T-helper 2 cell treated with Interferon-gamma antibody and Interleukin-4, amounts not matched to agents 100 ng/mL and 5 ng/mL, for 36 hours (primary cell): ENCODE data around the gene PICK1. TPM values are rescaled to one million over a fixed set of nuclear protein-coding genes. Genes with fewer than 3 reads are reported as not detected.

Experiments used
- intact Hi-C: fragments of 100-400 bp; cut with micrococcal nuclease; formaldehyde crosslinking; loops from one replicate; pipeline ENCODE4 v1.15.1; 2023
- total RNA-seq: library from RNA; stranded (reverse); gene quantifications from 2 replicates; pipeline ENCODE4 v1.2.3, GENCODE V29; 2022

The PICK1 gene
- total RNA-seq, 1 donor from 2014 or later, result 10.0 TPM

GRCh38 chr22:38086001-38086845 lies 29.0 kb downstream of the PICK1 start:
- intact Hi-C loops, result no loop called here

DNA sequence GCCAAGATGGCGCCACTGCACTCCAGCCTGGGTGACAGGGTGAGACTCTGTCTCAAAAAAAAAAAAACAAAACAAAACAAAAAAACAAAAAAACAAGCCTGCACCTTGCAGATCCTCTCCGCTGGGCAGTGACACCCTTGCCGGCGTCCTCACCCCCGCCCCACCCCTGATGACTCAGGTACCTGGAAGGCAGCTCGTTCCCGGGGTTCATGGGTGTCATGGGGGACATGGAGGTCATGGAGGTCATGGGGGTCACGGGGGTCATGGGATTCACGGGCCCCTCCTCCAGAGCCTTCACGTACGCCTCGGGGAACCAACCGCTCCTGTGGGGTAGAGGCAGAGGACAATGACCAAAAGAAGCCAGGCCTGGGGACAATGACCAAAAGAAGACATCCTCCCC lies 29.7 kb downstream of the PICK1 start:
- intact Hi-C loops, result no loop called here

DNA sequence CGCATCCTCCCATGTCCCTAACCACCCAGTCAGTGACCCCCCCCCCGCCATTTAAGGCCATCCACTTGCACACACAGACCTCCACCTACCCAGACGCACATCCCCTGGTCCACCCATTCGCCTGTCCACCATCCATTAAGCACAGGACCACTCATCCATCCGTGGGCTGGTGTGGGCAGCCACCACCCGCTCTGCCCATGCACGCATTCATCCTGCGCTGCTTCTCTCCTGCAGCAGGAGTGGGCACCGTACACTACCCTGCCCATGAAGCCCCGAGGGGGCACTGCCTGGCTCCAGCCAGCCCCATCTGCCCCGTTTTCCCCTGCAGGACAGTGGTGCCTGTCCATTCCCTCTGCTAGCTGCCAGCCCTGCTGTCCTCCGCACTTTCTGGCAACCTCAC lies 30.7 kb downstream of the PICK1 start:
- intact Hi-C loops, result no loop called here

DNA sequence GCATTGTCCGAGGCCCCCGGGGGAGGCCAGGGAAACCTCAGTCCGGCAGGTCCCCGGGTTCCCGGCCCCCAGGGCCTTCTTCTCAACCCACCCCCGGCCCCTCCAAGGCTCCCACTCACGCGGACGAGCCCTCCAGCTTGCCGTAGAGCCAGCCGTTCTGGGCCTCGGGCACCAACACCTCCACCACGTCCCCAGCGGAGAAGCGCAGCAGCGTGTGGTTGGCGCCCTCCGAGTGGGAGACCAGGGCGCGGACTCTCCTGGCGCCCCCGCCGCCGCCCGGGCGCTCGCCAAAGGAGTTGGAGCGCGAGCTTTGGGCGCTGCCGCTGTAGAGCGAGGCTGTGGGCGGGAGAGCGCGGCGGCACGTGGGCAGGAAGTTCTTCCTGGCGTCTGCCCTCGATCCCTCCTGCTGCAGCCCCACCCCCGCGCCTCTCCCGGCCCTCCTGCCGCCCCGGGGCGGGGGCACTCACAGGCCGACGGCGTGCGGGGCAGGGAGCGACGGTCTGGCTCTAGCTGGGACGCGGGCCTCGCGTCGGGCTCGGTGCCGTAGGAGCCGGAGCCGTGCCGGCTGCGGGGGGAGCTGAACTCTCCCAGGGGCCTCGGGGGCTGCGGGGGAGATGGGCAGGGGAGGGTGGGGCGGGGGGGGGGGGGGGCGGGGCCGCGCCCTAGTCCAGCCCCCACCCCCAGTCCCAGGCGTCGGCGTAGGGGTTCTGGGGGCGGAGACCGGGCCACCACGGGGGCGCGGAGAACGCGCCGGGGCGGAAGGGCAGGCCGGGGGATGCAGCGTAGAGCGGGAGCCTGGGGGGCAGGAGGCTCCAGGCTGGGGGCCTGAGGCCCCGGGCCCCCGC lies 31.6 kb downstream of the PICK1 start:
- intact Hi-C loops, result no loop called here

GRCh38 chr22:38089474-38089851 lies 32.3 kb downstream of the PICK1 start:
- intact Hi-C loops, result no loop called here

DNA sequence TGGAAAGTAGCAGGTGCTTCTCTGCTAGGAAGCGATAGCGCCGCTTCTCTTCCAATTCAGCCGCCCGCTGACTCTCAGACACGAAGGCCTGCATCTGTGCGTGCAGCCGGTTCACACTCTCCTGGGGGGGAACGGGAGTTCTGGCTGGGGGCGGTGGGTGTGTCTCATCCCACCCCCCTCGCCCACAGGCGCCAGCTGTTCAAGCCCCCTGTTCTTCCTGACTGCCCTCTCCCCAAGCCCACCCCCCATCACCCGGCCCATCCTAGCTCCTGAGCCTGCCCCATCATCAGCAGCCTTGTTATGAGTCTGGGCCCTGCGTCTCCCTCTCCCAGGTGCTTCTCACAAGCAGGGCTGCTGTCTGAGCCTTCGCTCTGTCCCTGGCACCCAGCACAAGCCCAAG lies 39.9 kb downstream of the PICK1 start:
- intact Hi-C loops, result no loop called here

DNA sequence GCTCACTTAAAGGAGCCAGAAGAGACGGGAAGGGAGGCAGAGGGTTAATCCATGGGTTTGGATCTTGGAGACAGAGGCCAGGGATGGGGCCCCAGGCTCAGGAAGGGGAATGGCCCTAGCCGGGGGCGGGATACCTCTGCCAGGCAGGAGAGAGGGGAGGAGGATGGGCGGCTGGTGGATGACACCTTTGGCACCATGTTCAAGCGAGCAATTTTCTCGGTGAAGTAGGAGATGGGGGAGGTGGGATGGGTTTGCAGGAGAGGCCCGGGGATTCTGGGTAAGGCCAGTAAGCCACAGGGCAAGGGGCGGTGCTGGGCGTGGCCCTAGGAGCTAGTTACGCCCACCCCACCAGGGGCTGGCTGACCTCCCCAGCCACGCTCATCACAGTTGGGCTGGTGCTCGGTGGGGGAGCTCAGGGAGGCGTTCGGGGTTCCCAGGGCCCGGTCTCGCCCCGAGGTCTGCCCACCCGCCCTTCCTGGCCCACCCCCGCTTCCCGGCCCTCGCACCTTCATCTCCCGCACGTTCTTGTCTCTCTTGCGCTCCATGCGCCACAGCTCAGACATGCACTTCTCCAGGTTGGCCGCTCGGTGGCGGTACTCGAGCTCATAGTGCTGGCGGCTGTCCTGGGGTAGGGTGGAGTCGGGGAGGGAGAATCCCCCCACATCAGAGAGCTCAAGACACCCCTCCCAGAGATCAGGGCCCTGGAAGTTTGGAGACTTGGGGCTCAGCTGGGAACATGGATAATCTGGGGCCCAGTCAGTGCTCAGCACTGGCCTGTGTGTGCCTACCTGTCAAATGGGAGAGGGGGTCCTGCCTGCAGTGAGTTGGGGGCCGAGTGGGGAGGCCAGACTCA lies 40.6 kb downstream of the PICK1 start:
- intact Hi-C loops, result no loop called here

- intact Hi-C loops, result no loop called here
Measured at GRCh38 chr22:38098410-38099249, 41.4 kb downstream of the PICK1 start.

GRCh38 chr22:38103641-38104040 lies 46.4 kb downstream of the PICK1 start:
- intact Hi-C loops, result no loop called here

- intact Hi-C loops, result no loop called here
Measured at GRCh38 chr22:38104084-38104483, 46.9 kb downstream of the PICK1 start.

DNA sequence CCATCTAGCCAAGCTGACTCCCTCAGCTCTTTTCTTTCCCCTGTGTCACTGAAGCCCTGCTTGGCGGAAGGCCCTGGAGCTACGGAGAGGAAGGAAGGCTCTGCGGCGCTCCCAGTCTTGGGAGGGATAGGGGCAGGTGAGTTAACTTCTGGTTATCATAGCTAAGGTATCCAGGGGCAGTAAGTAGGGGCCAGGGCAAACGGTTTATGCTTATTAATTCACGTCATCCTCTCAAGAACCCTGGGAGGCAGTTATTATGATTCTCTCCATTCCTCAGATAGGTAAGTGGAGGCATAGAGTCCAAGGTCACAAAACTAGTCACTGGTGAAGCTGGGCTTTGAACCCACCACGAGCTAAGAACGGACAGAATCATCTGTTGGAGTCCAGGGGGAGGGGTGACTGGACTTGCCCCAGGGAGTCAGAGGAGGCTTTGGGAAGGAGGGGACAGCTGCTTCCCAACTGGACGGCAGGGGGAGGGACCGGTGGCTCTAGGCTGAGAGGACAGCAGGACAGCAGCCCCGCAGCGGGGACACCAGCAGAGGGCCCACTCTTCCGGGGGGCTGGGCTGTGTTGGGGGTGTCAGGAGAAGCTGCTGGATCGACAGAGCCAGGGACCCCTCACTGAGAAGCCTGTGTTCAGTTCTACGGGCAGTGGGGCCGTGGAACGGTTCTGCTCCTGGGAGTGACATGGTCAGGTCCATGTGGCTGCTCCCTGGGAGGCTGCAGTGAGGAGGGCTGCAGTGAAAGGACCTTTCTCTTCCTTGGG lies 49.8 kb downstream of the PICK1 start:
- intact Hi-C loops, result no loop called here

- intact Hi-C loops, result no loop called here
Measured at GRCh38 chr22:38107692-38108515, 50.7 kb downstream of the PICK1 start.

DNA sequence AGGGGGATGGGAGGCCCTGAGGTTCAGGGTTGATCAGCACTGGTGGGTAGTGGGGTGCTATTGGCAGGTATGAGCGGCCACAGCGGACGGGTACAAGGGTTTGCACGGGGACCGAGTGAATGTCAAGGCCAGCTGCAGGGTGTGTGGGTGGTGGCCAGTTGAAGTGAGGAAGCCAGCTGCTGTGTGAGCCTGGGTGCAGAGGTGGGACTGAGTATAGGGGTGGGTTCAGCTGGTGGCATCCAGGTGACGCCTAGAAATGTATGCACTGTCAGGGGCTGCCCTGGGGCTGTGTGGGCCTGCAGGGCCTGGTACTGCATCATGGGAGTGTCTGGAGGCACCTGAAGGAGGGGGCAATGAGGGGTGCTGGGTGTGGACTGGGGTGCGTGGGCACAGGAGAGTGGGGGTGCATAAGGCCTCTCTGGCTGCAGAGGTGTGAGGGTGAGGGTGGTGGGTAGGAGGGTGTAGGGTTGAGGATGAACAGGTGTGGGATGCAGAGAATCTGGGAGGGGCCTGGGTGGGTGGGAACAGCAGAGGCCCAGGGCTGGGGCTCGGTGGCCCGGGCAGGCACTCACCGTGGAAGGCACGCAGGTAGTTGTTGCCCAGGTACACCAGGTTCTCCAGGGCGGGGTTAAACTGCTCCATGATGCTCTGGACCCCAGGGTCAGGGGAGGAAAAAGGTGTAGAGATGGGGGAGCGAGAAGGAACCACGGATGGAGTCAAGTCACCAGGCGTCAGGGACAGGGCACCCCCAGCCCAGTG lies 51.5 kb downstream of the PICK1 start:
- intact Hi-C loops, result no loop called here

- intact Hi-C loops, result no loop called here
Measured at GRCh38 chr22:38109371-38110001, 52.3 kb downstream of the PICK1 start.

- intact Hi-C loops, result no loop called here
Measured at GRCh38 chr22:38110008-38110862, 53.0 kb downstream of the PICK1 start, which contains the start of gene BAIAP2L2. Gene BAIAP2L2, minus strand, starts transcription at chr22:38110684. Its CDS starts 159 bp downstream, at chr22:38110525.
